Suppressor macrophage treated with lipopolysaccharide for 4 hours (primary cell): ENCODE results near the gene CCDC183.
"Not testable (repeated sequence)": the region's sequence is repeated elsewhere in the genome, so short reads cannot be mapped to it uniquely, and the experiment has no call there.

Experiments
- DNase-seq: peaks from one replicate; pipeline ENCODE4 v3.0.0-alpha.2; 2020

Gene CCDC183

DNA sequence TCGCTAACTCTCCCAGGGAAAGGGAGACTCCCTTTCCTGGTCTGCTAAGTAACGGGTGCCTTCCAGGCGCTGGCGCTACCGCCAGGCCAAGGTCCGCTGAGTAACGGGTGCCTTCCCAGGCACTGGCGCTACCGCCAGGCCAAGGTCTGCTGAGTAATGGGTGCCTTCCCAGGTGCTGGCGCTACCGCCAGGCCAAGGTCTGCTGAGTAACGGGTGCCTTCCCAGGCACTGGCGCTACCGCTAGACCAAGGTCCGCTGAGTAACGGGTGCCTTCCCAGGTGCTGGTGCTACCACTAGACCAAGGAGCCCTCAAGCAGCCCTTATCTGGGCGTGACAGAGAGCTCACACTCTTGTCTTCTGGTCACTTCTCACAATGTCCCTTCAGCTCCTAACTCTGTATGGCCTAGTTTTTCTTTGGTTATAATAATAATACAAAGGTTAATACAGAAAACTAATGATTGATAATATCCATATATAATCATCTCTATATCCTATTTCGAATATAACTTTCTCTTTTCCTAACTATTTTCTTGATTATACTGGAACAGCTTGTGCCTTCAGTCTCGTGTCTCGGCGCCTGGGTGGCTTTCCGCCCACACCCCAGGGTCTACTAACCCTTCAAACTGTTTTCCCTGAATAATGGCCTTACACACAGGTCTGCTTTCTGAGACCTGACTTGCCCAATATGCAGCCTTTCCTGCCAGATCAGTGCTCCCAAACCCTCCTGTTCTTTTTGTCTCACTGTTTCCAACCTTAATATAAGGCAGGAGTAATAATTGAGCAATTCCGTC, 10.4 kb upstream of the CCDC183 start:
- not testable (repeated sequence) for DNase-seq

DNA sequence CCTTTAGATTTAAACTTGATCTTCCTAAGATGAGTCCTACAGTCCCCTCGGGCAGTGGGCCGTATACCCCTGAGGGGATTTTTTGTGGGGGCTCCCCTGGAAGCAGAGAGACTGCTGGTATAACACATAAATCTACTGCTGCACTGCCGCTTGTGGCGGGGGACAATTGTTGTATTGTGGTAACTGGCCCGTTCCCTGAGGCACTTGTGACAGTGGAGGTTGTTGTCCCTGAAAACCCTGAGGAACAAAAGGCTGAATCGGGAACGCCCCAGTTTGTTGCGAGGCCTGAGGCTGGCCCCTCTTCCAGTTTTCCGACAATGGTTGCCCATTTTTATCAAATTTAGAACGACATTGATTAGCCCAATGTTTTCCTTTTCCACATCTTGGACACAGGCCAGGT, 9.7 kb upstream of the CCDC183 start:
- DNase-seq, result no peak

DNA sequence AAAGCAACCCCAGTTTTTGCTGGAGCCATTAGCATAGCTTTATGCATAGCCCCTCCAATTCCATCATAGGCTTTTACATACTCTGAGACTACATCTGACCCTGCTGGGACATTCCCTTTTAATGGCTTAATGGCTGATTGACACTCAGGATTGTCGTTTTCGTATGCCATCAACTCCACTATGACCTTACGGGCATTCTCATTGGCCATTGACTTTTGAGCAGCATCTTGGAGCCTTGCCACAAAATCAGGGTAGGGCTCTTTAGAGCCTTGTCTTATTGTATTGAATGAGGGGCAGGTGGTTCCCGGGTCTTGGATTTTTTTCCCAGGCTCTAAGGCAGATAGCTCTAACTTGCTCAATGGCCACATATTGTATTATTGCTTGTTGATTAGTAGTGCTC, 9.2 kb upstream of the CCDC183 start:
- not testable (repeated sequence) for DNase-seq

DNA sequence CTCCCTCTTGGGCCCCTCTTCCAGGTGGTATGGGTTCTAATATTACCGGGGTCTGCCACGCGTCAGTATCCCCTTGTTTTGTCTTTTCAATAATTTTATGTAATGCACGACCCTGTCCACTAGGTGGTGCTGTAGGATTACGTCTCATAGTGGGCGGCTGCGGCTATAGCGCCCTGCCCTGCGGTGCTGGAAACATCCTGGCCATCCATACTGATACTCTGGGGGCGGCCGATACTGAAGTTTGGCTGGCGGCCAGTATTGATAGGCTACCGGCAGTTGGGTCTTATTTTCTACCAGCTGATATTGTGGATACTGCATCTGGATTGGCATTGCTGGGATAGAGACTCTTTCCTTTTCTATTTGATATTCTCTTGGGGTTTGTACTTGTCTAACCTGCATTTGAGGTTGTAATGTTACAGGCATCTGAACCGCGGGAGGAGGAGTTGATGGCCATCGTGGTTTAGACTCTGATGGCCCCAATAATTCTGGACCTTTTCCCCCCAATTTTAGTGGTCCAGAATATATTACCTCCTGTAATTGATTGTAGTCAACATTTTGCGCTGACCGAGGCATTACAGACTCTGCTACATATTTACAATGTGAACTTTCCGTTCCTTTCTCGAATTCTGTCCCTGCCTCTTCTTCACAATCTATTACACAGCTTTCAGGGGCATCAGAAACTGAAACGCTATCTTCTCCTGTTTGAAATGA, 8.3 kb upstream of the CCDC183 start:
- DNase-seq, result peak; percentile 80

DNA sequence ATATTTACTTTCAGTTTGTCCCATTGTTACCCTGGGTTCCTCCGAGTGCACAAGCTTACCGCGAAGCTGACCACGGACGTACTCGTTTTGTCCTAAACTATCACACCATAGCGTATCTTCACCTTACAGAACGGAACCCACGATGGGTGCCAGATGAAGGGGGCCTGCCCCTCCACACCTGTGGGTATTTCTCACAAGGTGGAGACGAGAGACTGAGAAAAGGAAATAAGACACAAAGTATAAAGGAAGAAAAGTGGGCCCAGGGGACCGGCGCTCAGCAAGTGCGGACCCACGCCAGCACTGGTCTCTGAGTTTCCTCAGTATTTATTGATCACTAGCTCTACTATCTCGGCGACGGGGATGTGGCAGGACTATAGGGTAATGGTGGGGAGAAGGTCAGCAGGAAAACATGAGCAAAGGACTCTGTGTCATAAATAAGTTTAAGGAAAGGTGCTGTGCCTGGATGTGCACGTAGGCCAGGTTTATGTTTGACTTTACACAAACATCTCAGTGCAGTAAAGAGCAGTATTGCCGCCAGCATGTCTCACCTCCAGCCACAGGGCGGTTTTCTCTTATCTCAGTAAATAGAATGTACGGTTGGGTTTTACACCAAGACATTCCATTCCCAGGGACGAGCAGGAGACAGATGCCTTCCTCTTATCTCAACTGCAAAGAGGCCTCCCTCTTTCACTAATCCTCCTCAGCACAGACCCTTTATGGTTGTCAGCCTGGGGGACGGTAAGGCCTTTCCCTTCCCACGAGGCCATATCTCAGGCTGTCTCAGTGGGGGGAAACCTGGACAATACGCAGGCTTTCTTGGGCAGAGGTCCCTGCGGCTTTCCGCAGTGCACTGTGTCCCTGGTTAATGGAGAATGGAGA, 7.3 kb upstream of the CCDC183 start:
- DNase-seq, result not testable (repeated sequence)

DNA sequence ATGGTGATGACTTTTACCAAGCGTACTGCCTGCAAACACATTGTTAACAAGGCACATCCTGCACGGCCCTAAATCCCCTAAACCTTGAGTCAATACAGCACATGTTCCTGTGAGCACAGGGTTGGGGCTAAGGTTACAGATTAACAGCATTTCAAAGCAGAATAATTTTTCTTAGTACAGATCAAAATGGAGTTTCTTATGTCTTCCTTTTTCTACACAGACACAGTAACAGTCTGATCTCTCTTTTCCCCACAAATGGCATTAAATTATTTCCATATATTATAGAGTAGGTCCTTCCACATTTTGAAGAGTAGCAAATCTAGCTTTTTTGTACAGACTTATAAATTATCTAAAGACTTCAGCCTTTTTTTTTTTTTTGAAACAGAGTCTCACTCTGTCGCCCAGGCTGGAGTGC, 6.6 kb upstream of the CCDC183 start:
- no peak for DNase-seq

DNA sequence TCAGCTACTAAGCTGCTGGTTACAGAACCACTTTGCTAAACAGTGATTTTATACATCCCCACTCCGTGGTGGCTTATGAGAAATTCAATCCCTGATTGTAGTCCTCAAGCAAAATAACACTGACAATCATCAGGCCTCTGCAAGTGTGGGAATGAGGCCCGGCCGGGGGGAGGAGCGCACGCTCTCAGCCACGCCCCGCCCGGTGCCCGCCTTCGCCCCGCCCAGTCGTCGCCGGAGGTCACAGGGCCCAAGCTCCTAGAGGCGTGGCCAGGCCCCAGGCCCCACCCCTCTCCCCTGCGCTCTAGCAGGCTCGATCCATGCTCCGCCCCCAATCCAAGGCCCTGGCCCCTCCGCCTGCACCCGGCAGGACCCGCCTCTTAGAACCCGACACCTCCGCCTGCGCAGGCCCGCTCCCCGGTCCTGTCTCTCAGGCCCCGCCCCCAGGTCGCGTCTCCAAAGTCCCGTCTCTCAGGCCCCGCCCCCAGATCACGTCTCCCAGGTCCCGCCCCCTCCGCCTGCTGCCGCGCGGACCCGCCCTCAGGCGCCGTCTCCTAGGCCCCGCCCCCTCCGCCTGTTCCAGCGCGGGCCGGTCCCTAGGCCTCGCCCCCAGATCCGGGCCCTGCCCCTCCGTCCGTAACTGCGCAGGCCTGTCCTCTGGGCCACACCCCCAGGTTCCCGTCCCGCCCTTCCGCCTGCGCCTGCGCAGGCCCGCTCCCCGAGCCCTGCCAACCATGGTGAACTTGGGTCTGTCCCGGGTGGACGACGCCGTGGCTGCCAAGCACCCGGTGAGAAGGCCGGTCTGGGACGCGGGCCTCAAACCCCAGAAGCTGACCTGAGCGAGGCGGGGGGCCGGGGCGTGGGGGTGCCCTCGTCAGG, 5.3 kb upstream of the CCDC183 start, which contains the start of gene TMEM141:
TMEM141 (plus strand) TSS at position 705 of the 876 bp plus-strand sequence; CDS start at position 732, 27 bp downstream.
- DNase-seq, result peak; percentile 100

DNA sequence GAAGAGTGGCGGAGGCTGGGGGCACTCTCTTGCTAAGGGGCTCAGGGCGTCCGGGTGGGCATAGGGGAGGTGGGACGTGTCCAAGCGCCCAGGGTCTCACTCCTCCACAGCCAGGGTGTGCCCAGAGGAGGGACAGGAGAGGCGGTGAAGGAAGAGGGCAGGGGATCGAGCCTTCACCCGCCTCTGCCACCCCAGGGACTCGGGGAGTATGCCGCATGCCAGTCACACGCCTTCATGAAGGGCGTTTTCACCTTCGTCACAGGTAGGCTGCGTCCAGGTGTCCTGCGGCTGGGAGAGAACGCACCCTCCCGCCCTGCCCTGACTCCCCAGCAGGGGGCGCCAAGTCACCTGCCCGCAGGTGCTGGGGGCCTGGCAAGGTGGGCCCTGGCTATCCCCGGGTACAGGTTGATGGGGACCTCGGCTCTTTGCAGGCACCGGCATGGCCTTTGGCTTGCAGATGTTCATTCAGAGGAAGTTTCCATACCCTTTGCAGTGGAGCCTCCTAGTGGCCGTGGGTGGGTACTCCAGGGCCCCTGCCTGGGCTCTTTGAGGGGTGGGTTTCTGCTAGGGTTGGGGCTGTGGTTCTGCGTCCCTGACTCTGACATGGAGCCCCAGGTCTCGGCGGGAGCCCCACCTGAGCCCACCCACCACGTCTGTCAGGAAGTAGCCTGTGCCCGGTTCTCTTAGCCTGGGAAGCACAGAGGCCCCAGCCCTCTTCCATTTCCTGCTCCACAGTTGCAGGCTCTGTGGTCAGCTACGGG, 4.4 kb upstream of the CCDC183 start:
- peak; percentile 46 for DNase-seq

DNA sequence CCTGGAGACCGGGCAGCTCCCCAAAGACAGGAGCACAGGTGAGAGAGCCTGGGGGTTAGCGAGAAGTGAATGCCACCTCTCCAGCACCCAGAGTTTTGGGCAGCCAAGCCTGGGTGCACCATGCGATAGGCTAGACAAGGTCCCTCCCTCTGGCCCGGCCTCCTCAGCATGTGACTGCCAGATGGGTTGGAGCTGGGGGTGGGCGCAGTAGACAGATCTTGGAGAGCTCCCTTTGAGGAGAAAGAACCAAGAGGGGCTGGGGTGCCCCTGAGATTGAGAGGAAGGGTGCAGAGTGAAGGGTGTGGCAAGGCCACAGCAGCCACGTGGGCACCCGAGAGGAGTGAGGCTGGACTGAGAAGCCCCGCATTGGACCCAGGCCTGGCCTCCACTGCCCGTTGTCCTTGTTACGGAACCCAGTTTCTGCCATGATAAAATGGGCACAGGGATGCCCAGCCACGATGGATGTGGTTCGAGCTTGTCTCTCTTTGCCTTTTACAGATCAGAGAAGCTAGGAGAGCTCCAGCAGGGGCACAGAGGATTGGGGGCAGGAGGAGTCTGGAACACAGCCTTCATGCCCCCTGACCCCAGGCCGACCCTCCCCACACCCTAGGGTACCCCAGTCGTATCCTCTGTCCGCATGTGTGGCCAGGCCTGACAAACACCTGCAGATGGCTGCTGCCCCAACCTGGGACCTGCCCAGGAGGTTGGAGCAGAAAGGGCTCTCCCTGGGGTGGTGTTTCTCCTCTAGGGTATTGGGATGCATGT, 3.6 kb upstream of the CCDC183 start:
- no peak for DNase-seq

DNA sequence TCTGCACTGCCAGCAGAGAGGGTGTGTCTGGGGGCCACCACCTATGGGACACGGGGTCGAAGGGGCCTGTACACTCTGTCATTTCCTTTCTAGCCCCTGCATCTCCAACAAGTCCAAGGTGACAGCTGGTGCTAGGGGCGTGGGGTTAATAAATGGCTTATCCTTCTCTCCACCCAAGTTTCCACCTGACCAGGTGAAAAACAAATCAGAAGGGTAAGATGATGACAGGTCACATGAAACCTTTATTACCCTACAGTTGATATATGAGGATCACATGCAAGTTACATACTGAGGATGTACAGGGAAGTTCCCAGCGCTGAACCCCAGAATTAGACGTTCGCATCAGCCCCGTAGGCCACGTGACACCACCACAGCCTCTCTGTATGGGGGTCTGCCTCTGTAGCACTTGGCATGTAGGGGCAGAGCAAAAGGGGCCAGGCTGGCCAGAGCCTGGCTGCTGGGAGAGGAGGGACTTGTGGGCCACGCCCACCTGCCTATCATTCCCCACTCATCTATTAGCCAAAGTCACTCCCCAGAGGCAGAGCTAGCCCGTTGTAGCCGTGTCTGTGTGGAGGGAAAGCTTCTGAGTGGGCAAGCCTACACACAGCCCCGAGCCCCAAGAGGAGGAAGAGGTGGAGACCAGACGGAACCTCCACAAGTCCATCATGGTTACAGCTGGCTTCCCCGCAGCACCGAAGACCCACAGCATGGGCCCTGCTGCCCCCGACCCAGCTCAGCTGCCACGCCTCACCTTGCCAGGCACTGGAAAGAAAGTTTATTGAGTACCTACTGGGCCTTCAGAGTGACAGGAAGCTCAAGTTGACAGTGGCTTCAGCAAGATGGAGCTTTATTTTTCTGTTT, 2.8 kb upstream of the CCDC183 start:
- DNase-seq, result no peak

DNA sequence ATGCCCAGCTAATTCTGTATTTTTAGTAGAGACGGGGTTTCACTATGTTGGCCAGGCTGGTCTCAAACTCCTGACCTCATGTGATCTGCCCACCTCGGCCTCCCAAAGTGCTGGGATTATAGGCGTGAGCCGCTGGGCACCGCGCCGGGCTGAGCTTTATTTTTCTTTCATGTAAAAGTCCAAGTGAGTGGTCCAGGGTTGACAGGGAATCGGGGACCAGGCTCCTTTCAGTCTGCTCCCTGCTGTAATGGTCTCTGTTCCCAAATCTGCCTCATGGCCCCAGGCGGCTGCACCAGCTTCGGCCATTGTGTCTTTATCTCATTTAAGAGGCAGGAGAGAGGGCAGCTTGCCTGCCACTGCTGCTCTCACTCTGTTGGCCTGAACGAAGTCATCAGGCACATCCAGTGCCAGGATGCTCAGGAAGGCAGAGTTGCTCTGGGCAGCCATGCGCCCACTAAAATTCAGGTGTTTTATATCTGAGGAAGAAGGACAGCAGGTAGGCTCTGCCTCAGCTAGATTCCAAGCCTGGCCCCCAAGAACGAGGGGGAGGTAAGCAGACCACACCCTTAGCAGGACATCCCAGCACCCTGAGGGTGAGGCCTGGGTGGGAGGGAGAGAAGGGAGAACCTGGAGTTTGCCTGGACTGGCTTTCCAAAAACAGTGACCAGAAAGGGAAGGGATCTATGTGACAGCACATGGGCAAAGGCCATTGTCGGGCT, 1.7 kb upstream of the CCDC183 start:
- no peak for DNase-seq

DNA sequence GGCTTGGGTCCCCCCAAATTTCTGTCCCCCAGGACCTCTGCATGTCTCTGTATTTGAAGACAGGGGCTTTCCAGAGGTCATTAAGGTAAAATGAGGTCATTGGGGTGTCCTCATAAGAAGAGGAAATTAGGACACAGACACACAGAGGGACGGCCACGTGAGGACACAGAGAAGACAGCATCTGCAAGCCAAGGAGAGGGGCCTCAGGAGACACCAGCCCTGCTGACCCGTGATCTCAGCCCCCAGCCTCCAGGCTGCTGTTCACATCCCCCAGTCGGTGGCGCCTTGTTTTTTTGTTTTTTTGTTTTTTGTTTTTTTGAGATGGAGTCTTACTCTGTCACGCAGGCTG, 1.2 kb upstream of the CCDC183 start:
- DNase-seq, result peak; percentile 20

DNA sequence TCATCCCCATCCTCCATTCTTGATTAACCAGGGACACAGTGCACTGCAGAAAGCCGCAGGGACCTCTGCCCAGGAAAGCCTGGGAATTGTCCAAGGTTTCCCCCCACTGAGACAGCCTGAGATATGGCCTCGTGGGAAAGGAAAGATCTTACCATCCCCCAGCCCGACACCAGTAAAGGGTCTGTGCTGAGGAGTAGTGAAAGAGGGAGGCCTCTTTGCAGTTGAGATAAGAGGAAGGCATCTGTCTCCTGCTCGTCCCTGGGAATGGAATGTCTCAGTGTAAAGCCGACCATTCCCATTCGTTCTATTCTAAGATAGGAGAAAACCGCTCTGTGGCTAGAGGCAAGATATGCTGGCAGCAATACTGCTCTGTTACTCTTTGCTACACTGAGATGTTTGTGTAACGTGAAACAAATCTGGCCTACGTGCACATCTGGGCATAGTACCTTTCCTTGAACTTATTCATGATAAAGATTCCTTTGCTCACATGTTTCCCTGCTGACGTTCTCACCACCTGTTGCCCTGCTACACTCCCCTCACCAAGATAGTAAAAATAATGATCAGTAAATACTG, 723 bp downstream of the CCDC183 start:
- DNase-seq, result not testable (repeated sequence)

DNA sequence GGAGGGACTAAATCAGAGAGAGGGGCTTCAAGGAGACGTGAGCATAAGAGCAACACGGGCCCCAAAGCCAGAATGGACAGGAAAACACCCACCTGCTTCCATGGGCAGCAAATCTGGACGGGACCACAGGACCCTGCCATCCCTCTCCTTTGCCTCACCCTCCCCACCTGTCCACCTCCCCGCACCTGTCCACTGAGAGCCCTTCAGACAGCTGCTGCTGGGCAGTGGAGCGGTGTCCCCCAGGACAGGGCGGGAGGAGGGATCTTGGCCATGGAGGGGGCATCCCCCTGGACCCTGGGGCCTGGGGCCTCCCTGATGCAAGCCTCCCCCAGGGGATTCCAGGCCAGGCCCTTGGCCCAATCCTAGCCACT, 2.6 kb downstream of the CCDC183 start:
- no peak for DNase-seq

DNA sequence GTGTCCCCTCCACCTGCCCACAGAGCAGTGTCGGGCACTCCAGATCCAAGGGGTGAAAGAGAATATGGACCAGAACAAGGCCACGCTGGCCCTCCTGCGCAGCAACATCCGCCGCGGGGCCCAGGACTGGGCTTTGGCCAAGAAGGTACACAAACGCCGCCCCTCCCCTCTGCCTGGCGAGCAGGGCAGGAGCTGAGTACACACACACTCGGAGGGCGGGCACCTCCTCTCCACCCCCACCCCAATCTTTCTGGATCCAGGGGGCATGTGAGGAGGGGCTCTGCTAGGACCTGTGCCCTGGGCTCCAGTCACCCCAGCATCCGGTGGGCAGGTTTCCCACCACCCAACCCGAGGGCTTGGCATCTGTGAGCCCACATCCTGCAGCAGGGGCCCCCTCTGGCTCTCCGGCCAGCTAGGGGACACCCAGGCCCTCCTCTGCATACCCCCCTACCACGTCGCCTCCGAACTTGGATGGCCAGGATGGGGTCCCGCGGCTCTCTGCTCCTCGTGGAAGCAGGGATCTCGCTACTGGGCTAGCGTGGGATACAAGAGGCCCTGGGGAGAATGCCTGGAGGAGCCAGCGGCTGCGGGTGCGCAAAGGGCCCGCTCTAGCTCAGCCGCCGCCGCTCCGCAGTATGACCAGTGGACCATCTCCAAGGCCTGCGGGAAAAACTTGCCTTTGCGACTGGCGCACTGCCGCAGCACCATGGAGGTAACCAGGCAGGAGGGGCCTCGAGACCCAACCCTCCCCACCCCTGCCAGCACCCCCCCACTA, 3.1 kb downstream of the CCDC183 start:
- DNase-seq, result no peak

DNA sequence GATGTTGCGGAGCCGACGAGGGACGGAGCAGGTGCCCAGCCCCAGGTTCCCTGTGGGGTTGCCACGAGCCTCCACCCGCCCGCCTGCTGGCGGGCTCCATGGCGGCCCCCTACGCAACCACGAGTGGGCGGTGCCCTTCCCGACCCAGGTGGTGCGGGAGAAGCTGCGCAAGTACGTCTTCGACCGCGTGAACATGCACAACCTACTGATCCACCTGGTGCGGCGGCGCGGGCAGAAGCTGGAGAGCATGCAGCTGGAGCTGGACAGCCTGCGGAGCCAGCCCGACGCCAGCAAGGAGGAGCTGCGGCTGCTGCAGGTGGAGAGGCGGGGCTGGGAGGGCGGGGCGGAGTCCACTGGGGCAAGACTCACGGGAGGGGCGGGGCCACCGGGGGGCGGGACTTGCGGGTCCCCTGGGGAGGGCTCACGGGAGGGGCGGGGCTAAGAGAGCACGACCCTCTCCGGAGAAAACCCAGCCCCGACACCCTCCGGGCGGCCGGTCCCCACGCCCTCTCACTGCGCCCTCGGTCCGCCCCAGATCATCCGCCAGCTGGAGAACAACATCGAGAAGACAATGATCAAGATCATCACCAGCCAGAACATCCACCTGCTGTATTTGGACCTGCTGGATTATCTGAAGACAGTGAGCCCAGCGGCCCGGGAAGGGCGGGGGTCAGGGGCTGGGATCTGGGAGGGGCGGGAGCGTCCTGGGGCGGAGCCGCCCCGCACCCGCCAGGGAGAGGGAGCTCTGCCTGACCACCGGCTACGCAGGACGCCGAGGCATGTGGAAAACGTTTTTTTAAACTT, 3.9 kb downstream of the CCDC183 start:
- DNase-seq, result peak; percentile 62

DNA sequence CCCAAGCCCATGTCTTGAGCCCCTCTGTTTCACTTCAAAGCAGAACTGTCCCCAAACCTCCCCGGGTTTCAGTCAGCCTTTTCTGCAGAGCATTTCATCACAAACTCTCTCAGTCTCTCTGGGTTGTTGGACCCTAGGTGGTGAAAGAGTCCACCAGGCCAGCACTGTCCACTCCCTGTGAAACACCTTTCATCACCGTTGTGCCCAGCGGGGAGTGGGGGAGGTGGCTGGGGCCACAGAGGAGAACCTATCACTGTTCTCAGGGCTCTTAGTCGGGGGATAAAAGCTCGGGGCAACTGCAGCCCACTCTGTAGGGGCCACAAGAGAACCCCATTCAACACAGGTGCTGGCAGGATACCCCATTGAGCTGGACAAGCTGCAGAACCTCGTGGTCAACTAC, 6.2 kb downstream of the CCDC183 start:
- DNase-seq, result no peak
